WERI-Rb-1 (cell line): ENCODE data around the gene ASTN1.

Experiments
- DNase-seq: peaks from one replicate; pipeline ENCODE4 v3.0.0-alpha.2; 2020
- H3K27ac ChIP-seq: fragments of 250-450 bp; sonication (Bioruptor Pico); 2 replicates; pipeline ENCODE4 v1.5.1; 2020; ENCODE audit warnings: mild to moderate bottlenecking, moderate library complexity
- H3K27me3 ChIP-seq: fragments of 250-450 bp; sonication (Bioruptor Pico); 2 replicates; pipeline ENCODE4 v1.5.1; 2021; ENCODE audit warnings: mild to moderate bottlenecking, low read depth, moderate library complexity; ENCODE audit not compliant: insufficient read depth, severe bottlenecking
- H3K36me3 ChIP-seq: fragments of 250-450 bp; sonication (Bioruptor Pico); 2 replicates; pipeline ENCODE4 v1.5.1; 2020; ENCODE audit warnings: mild to moderate bottlenecking, moderate library complexity
- H3K4me3 ChIP-seq: 2 replicates; pipeline ENCODE4 v1.5.1; 2011; ENCODE audit warnings: low read depth, mild to moderate bottlenecking, control low read depth, low read length
- H3K9me3 ChIP-seq: fragments of 250-450 bp; sonication (Bioruptor Pico); 2 replicates; pipeline ENCODE4 v1.5.1; 2021; ENCODE audit warnings: mild to moderate bottlenecking, moderate library complexity; ENCODE audit not compliant: severe bottlenecking
- CTCF ChIP-seq: IDR thresholded peaks from 2 replicates; pipeline ENCODE4 v1.5.1; 2011; ENCODE audit warnings: low read depth, mild to moderate bottlenecking, control low read depth, inconsistent platforms, low read length

ASTN1 gene

GRCh38 chr1:177142010-177142409 lies 22.5 kb downstream of the ASTN1 start:
- TF ChIP-seq CTCF: no peak
- H3K4me3 ChIP-seq: no peak overlapping the region
- no peak for DNase-seq

GRCh38 chr1:177138347-177138746 lies 26.2 kb downstream of the ASTN1 start:
- no peak for DNase-seq
- no peak overlapping the region for H3K4me3 ChIP-seq
- H3K9me3 ChIP-seq: no peaks in the 10 kb centered on the region
- no peaks in the 10 kb centered on the region for H3K27me3 ChIP-seq
- no peak for TF ChIP-seq CTCF
- H3K27ac ChIP-seq: no peak overlapping the region
- no peaks in the 10 kb centered on the region for H3K36me3 ChIP-seq

More at GRCh38 chr1:177142010-177142409, 22.5 kb downstream of the ASTN1 start:
- Histone ChIP-seq H3K27me3 (no peaks in the 10 kb centered on the region), H3K27ac (no peak overlapping the region), H3K36me3 (no peaks in the 10 kb centered on the region), H3K9me3 (no peaks in the 10 kb centered on the region)

- H3K9me3 ChIP-seq: no peaks in the 10 kb centered on the region
- no peak overlapping the region for H3K27ac ChIP-seq
- TF ChIP-seq CTCF: peak; percentile 36; the same call in 1 of the 2 replicates
- no peaks in the 10 kb centered on the region for H3K36me3 ChIP-seq
- DNase-seq: no peak
- H3K27me3 ChIP-seq: no peaks in the 10 kb centered on the region
- no peak overlapping the region for H3K4me3 ChIP-seq
These were observed 26.7 kb downstream of the ASTN1 start for GRCh38 chr1:177137814-177138213.

GRCh38 chr1:177135250-177135649 lies 29.3 kb downstream of the ASTN1 start:
- Histone ChIP-seq H3K9me3 (no peaks in the 10 kb centered on the region), H3K4me3 (no peak overlapping the region), H3K27ac (no peak overlapping the region), H3K36me3 (no peaks in the 10 kb centered on the region), H3K27me3 (no peaks in the 10 kb centered on the region)
- DNase-seq: no peak
- TF ChIP-seq CTCF: no peak

- H3K36me3 ChIP-seq: no peaks in the 10 kb centered on the region
- TF ChIP-seq CTCF: no peak
- no peak for DNase-seq
- no peaks in the 10 kb centered on the region for H3K9me3 ChIP-seq
- no peak overlapping the region for H3K27ac ChIP-seq
- no peaks in the 10 kb centered on the region for H3K27me3 ChIP-seq
- H3K4me3 ChIP-seq: no peak overlapping the region
These were observed 30.5 kb downstream of the ASTN1 start for GRCh38 chr1:177133977-177134538.

- no peaks in the 10 kb centered on the region for H3K27me3 ChIP-seq
- no peaks in the 10 kb centered on the region for H3K9me3 ChIP-seq
- no peak for DNase-seq
- TF ChIP-seq CTCF: no peak
- no peaks in the 10 kb centered on the region for H3K36me3 ChIP-seq
- H3K27ac ChIP-seq: no peak overlapping the region
- no peak overlapping the region for H3K4me3 ChIP-seq
These were observed 32.4 kb downstream of the ASTN1 start for GRCh38 chr1:177132141-177132540.
